ENCODE data around the gene CENPVL3.
"Not testable (repeated sequence)": the region's sequence is repeated elsewhere in the genome, so short reads cannot be mapped to it uniquely, and the experiment has no call there.

CENPVL3 gene

GRCh38 chrX:51618241-51619155 lies at the start of gene CENPVL3:
CENPVL3 (minus strand) TSS chrX:51618912; CDS start chrX:51618873, 39 bp downstream.
- DNase-seq (ENCODE audit: low spot score): not testable (repeated sequence)

DNA sequence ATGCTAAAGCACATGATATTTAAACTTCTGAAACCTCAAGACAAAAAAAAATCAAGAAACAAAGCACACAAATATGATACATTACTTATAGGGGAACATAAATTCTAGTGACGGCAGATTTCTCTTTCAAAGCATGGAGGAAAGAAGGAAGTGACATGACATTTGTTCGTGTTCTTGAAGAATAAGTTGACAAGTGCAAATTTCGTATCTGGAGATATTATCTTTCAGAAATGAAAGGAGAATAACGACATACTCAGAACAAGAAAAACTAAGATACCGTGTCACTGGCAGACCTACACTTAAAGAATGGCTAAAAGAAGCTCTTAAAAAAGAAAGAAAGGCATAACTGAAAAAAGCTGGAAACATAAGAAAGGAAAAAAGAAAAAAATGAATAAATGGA lies 47.3 kb upstream of the CENPVL3 start:
- DNase-seq (ENCODE audit: low spot score): no peak

DNA sequence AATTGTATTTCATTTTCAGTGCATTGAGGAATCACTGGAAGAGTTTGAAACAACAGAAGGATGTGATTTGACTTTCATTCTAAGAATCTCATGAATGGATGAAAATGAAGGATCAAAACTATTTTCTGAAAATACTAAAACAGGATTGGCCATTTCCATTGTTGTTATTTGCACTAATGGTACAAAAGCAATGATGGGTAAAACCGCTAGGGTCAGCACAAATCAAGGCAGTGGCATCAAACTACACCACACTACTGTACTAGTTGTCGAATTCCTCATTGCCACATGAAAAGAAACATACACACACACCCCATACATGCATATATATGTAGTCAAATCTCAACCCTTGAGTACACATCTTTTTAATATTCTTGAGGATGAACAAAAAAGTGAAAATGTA lies 24.7 kb upstream of the CENPVL3 start:
- DNase-seq (ENCODE audit: low spot score): no peak

- DNase-seq (ENCODE audit: low spot score): peak; percentile 12
These were observed 22.8 kb upstream of the CENPVL3 start for GRCh38 chrX:51641421-51642021.

DNA sequence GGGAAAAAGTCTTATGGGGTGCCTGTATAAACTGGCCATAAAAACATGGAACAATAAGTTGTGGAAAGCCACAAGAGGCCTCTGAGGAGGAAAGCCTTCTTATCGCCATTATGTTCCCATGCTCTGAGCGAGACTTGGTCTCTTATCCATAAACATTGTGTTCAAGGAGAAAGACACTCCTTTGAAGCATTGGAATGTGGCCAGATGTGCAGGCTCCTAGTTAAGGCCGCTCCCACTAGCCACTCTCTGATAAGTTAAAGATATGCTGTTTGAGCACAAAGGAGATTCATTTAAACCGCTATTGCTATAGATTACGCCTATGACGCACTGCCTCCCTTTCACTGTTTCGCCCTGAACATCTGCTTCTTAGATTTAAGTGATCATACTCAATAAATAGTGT lies 17.8 kb upstream of the CENPVL3 start:
- DNase-seq (ENCODE audit: low spot score): not testable (repeated sequence)

DNA sequence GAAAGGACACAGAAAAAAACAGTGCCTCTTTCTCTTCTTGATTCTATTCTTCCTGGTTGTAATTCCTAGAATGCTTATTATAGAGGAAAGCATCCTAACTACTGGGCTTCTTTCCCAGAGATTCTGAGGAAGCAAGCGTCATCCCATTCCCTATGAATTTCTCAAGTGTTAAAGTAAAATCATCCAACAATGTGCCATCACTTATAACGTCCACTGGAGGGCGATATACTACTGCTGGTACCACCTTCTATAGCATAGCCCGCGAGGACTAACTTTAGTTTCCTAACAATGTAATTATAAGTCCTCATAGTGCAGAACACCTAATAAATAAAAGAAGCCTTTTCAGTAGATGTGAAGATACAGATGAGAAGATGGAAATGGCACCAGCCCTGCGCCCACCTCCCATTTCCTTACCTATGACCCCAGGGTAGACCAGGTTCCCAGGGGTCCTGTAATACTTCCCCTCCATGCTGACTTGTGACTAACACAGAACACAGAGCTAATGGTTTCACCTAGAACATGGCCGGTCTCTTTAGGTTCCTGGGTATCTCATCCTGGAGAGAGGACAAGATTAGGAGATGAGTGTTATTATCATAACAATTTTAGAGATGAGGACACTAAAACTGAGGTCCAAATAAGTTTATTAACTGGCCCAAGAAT lies 4.2 kb downstream of the CENPVL3 start:
- DNase-seq (ENCODE audit: low spot score): peak; percentile 3

- no peak for DNase-seq (ENCODE audit: low spot score)
These were observed 9.9 kb downstream of the CENPVL3 start for GRCh38 chrX:51608766-51609165.

DNA sequence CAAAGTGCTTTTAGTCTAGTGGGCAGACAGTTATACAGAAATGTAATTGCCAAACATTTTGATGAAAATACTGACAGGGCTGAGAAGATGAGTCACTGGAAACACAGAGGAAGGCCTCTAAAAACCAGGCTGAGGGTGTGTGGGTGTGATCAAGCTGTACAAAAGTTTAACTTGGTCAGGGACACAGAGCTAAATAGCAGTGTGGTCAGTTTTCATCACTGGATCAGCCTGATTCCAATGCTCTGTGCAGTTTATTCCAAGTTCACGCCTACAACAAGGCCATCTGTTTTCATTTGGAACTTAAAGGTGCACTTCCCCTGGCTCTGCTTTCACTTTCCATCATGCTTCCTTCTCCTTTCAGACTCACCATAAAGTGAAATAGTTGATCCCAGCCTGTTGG lies 10.6 kb downstream of the CENPVL3 start:
- DNase-seq (ENCODE audit: low spot score): no peak

GRCh38 chrX:51606446-51606845 lies 12.3 kb downstream of the CENPVL3 start:
- DNase-seq (ENCODE audit: low spot score): no peak

GRCh38 chrX:51598899-51599298 lies 19.8 kb downstream of the CENPVL3 start:
- DNase-seq (ENCODE audit: low spot score): no peak

- DNase-seq (ENCODE audit: low spot score): no peak
These were observed 46.8 kb downstream of the CENPVL3 start for GRCh38 chrX:51571874-51572273.

DNA sequence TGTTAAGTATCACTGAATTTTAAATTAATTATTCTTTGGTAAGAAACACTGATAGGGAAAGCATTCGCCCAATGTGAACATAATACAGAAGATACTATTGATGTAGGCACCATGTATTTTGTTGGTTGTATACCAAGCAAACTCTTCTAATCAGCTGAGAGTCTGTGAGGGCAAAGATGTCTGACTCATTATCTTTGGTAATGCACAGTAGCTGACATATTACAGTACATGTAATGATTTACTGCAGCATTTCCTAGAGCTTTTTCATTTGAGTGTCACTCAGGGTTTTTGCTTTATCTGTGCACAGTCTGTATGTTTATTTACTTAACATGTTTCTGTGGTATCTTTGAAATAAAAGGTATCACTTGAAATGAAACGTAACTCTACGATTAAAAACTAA lies 49.2 kb downstream of the CENPVL3 start:
- no peak for DNase-seq (ENCODE audit: low spot score)

- DNase-seq (ENCODE audit: low spot score): no peak
These were observed 50.1 kb downstream of the CENPVL3 start for GRCh38 chrX:51568586-51568985.

Measured in putamen (tissue), 1 donor.